NCI-H1048 (cell line): ENCODE data around the gene ARHGAP45.
"Not testable (repeated sequence)": the region's sequence is repeated elsewhere in the genome, so short reads cannot be mapped to it uniquely, and the experiment has no call there.

Experiments
- DNase-seq: peaks from one replicate; lab custom pipeline; 2025; lab: John Stamatoyannopoulos, UW

The ARHGAP45 gene

DNA sequence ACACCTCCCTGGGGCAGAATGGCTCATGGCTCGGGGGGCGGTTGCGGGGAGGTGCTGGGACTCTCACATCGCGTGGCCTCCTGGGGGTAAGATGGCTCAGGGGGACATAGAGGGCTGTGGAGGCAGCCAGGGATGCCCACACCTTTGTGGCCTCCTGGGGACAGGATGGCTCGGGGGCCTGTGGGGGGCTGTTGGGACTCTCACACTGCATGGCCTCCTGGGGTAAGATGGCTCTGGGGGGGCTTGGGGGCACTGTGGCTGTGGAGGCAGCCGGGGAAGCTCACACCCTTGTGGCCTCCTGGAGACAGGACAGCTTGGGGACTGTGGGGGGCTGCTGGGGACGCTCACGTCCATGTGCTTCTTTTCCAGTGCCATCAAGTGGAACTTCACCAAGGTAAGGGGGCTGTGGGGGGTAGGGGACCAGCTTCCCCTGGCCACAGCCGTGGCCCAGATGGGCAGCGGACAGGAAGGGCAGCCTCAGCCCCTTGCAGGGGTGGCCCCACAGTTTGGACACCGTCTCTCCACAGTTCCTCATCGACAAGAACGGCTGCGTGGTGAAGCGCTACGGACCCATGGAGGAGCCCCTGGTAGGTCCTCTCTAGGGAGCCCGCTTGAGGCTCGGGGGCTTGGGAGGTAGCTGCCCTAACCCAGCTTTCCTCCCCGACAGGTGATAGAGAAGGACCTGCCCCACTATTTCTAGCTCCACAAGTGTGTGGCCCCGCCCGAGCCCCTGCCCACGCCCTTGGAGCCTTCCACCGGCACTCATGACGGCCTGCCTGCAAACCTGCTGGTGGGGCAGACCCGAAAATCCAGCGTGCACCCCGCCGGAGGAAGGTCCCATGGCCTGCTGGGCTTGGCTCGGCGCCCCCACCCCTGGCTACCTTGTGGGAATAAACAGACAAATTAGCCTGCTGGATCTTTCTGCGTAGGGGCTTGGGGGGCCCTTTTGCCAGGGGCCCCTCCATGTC is 39.2 kb downstream of the ARHGAP45 start:
- no peak for DNase-seq

DNA sequence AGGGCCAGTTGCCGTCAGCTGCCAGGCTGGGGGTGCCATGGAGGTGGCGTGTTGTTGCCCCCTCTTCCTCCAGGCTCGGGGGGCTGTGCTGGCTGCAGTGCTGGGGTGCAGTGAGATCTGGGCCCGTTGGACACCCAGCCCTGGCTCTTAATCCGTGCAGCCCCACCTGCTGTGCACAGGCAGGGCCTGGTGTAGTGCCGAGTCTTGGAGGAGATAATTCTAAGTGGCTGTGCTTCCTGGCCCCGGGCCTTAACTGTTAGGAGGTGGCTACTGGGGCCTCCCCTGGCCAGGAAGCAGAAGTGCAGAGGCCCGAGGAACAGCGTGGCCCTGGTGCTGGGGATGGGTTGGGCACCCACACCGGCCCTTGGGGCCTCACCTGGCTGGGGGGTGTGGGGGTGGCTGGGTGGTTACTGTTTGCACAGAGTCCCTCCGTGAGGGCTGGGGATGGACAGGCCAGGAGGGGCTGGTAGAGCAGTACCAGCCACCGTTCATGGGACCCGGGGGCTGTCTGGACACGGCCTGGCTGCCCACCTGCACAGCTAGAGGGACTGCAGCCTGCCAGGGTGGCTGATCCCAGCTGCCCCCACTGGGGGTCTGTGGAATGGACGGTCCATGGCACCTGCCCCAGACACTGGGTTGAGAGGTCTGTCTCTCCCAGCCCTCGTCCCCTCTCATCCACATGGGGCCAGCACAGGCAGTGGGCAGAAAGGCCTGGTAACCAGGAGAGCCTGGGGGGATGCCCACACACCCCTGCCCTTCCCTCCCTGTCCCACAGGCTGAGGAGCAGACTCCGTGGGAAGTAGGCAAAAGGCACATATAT is 40.1 kb downstream of the ARHGAP45 start:
- no peak for DNase-seq

DNA sequence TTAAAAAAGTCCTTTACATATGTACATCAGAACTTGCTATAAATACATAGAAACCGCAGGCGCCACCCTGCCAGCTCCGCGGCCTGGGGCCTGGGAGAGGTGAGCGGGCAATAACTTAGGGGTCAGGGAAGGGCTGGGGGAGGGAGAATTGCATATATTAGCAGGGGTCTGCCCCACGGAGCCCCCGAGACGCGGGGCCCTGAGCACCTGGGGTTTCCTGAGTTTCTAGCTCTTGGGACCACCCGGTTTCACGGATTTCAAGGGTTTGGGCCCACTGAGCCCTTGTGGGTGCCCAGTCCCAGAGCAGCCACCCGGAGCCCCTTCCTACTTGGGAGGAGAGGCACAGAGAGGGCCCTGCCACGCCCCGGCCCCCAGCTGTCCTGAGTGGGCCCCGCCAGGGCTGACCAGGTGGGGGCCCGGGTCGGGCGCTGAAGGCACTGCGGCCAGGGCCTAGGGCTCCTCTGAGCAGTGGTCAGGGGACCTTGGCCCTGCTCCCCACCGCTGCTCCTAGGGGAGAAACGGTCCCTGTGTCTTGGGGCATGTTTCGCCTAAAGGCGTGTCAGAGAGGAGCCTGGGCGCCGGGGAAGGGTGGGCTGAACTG is 40.8 kb downstream of the ARHGAP45 start:
- no peak for DNase-seq

DNA sequence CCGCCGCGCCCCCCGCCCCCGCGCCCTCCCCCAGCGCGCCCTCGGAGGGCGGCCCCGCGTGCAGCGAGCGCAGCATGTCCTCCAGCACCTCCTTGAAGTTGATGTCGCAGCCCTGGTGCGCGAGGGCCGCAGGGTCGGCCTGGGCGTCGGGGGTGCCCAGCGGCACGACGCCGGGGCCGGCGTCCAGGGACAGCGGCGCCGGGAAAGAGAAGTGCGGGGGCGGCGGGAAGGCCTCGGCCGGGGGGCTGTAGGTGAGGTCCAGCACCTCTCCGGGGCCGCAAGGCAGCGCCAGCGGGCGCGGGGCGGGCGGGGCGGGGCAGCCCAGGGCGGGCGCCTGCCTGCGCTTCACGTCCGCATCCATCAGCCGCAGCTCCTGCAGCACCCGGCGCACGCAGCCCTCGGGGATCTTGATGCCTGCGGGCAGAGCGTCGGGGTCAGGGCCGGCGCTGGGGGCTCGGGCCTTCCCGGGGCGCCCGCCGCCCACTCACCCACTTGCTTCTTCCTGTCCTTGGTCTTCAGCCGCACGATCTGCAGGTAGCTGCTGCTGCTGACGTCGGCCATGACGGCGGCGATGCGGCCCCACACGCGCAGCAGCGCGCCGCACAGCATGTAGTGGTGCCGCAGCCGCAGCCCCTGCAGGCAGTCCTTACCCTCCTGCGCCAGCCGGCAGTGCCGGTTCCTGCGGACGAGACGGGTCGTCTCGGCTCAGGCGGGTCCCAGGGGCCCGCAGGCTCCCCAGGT is 41.5 kb downstream of the ARHGAP45 start:
- DNase-seq, result no peak

DNA sequence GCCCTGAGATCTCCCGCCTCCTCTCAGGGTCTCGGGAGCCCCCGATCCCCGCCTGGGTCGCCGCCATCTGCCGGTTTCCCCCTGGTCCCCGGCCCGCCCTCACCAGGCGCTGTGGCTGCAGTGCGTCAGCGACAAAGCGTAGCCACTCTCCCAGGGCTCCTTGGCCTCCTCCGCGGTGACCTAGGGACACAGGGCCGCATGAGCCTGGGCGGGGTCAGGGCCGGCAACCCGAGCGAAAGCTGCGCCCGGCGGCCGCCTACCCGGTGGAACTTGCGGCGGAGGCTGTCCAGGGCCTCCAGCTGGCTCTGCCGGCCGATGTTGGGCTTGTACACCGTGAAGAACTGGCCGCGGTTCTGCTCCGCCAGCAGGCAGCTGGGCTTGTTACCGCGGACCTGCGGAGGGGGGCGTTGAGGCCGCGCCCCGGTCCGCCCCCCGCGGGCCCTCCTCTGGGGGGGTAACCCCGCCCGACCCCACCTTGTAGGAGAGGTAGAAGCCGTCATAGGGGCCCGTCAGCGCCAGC is 42.1 kb downstream of the ARHGAP45 start:
- no peak for DNase-seq

DNA sequence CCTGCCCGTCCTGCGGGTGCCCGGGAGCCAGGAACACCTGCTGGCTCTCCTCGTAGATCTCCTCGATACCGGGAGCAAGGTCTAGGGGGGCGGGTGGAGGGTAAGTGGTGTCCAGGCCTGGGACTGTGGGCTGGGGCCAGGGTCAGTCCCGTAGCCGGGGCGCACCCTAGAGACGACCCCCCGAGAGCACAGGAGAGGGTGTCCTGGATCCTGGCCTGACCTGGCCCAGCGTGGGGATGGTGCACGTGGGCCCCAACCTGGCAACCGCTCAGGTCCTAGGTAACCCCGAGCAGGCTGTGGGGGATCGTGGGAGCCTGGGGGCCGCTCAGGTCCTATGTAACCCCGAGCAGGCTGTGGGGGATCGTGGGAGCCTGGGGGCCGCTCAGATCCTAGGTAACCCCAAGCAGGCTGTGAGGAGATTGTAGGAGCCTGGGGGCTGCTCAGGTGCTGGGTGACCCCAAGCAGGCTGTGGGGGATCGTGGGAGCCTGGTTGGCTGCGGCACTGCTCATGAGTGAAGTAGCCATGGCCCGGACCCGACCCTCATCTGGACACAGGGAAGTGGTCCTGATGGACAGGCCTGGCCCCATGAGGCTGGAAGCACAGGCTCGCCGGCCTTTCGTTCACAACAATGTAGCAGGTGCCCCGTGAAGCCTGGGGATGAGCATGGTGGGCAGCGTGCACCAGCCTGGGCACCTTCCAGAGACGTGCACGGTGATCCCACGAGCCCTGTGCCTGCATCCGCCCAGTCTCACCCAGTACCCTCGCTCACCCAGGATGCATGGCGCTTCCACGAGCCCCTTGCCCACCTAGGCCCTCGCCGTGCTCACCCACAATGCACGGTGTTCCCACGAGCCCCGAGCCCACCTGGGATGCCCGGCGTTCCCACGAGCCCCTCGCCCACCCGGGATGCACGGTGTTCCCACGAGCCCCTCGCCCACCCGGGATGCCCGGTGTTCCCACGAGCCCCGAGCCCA is 43.0 kb downstream of the ARHGAP45 start:
- DNase-seq, result no peak

DNA sequence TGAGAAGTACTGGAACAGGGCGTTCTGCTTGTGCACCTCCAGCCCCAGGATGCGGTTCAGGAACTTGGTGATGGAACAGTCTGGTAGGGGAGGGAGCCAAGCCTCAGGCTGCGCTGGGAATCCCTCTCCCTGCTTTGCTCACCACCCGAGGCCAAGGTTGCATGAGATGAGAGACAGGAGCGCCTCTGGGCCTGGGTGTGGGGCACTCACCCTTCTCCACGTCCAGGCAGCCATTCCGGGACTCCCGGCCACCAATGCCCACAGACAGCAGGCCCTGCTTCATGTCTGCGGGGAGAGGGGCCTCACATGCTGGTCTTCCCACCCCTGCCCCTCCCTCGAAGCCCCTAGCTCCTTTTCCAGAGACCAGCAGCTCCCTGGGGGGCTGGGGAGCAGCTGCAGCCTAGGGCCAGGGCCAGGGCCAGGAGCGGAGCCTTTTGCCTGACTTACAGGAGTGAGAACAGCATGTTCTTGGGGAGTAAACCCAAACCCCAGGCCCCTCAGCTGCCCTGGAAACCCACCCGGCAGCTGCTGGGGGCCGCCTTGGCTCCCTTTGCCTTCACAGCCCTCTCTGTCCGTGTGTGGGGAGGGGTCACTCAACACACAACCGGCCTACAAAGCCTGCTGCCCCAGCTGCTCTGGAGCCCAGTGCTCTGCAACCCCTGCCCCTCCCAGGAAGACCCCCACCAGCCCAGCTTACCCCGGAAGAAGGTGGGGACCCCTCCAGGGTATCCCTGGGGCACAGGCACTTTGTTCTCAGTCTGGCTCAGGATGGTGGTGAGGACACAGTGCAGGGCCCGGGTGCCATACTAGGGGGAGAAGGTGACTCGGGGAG is 44.1 kb downstream of the ARHGAP45 start:
- DNase-seq, result no peak

DNA sequence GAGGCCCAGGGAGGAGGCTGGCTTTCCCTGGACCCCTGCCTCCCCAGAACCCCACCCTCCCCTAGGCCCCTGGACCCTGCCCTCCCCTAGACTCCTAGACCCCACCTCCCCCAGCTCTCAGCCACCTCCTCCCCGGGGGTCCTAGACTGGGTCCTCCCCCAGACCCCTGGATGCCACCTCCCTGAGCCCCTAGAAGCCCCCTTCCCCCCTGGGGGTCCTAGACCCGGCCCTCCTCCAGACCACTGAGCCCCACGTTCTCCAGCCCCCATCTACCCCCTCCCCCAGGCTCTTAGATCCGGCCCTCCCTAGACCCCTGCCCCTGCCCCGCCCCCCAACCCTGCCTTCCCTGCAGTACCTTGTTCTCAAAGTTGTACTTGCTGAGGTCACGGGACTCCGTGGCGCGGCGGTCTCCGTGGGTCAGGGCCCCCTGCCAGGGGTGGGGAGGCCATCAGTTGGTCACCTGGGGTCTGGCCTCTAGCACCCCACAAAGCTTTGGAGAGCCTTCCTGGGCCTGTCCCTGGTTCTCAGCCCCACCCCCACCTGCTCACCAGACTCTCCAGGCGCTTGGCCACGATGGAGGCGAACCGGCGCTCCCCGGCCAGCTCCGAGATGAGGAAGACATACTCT is 44.8 kb downstream of the ARHGAP45 start:
- no peak for DNase-seq

DNA sequence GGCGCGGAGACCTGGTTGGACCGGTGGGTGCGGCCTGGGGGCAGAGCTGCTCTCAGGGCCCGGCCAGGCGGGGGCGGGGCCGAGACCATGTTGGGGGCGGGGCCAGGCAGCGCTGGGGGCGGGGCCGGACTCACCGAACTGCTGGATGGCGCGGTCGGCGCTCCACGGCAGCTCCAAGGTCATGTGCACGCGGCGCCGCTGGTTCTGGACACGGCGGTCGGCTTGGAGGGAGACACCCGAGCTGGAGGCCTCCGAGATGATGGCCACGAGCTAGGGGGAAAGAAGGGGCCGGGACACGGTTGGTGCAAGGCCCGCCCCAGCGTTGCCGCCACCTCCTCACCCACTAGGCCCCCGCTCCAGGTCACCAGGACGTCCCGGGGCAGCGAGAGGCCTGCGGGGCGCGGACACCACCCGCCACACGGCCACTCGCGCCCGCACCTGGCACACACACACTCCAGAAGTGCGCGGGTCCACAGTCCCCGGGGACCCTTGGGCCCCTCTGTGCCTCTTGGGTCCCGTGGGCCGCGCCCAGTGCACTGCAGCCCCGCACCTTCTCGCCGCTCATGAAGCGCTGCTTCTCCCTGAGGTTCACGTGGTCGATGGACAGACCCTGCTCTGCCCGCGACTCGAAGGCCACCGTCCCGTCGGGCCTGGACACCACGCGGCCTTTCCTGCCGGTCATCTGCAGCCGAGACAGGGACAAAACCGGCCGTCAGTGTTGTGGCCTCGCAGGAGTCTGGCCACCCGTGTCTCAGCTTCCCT is 45.5 kb downstream of the ARHGAP45 start:
- no peak for DNase-seq

DNA sequence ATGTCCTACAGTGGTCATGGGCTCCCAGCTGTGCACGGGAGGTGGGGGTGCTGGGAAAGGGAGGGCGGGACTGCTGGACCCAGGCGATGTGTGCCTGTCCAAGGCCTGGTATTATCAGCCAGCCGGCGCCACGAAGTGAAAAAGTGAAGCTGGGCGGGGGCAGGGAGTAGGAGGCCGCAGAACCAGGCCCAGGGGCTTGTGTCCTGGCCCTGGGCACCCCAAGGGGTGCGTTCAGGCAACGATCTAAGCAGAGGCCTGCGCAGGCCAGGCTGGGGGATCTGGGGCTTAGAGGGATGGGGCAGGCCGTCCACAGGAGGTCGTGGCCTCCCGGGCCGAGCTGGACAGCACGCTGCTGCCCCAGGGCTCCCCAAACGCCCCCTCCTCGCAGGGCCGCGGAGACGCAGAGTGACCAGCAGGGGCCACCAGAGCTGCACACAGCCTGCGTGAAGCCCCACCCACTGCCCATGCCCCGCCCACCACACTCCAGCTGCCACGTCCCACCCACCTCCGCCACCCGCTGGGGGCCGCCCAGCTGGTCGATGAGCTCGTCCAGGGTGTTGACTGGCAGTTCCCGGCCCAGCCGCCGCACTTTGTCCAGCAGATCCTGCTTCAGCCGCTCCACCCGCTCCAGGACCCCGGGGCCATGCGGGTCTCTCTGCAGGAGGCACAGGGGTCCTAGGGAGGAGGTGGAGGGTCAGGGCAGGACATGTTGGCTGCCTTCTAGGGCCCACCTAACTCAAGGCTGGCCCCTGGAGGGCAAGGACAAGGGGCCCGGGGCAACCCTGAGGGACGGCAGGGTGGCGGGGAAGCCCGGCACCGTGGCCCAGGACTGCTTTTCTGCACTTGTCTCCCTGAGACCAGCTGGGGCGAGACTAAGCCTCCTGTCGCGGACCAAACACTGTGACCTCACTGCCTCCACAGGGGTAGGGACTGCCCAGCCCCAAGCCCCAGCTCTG is 46.3 kb downstream of the ARHGAP45 start:
- DNase-seq, result peak; percentile 65

DNA sequence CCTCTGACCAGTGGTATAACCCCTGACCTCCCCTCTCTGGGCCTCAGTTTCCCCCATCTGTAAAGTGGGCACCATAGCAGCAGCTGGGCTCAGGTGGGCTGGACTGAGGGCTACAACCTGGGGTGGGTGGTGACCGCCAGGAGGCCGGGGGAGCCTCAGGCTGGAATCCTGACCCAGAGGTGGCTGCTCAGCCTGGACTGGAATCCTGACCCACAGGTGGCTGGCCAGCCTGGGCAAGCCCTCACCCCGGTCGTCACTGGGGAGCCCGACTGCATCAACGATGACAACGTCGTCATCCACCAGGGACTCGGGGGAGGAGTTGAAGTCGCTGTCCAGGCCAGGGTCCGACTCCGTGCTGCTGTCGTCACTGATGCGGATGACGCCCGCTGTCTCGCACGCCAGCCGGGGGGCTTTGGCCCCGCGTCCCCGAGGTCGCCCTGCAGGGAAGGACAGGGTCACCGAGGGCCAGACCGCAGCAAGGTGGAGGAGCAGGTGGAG is 47.1 kb downstream of the ARHGAP45 start:
- no peak for DNase-seq

DNA sequence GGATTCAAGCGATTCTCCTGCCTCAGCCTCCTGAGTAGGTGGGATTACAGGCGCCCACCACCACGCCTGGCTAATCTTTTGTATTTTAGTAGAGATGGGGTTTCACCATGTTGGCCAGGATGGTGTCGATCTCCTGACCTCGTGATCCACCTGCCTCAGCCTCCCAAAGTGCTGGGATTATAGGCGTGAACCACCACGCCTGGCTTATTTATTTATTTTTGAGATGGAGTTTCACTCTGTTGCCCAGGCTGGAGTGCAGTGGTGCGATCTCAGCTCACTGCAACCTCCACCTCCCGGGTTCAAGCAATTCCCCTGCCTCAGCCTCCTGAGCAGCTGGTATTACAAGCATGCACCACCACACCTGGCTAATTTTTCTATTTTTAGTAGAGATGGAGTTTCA is 47.8 kb downstream of the ARHGAP45 start:
- not testable (repeated sequence) for DNase-seq

DNA sequence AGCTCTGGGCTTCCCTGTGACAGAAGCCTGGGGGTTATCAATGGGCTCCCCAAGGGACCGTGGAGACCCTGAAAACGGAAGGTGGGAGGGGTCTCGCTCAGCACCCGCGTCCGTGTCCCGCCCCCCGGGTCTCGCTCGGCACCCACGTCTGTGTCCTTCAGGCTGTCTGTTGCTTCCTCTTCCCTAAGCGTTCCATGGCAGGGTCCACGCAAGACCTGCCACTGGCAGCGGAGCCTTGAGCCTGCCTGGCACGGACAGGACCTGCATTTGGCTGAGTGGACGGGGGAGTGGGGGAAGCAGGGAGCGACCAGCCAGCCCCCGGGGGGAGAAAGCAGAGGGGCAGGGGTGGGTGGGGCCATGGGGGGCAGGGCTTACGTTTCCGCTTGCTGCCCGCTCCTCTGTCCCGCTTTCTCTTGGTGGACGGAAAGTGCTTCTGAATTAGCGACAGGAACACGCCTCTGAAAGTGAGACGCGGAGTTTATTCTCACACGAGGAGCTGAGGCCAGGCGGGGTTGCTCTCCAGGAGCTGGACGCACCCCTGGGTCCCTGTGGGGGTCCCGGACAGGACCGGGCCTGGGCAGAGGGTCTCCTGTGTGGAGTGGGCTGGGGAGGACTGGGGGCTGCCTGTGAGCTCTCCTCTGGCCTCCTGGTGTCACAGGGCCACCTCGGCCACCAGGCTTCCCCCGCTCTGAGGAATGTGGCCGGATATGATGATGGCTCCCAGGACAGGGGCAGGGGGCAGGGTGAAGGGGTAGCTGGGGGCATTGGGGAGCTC is 48.9 kb downstream of the ARHGAP45 start:
- DNase-seq, result no peak

DNA sequence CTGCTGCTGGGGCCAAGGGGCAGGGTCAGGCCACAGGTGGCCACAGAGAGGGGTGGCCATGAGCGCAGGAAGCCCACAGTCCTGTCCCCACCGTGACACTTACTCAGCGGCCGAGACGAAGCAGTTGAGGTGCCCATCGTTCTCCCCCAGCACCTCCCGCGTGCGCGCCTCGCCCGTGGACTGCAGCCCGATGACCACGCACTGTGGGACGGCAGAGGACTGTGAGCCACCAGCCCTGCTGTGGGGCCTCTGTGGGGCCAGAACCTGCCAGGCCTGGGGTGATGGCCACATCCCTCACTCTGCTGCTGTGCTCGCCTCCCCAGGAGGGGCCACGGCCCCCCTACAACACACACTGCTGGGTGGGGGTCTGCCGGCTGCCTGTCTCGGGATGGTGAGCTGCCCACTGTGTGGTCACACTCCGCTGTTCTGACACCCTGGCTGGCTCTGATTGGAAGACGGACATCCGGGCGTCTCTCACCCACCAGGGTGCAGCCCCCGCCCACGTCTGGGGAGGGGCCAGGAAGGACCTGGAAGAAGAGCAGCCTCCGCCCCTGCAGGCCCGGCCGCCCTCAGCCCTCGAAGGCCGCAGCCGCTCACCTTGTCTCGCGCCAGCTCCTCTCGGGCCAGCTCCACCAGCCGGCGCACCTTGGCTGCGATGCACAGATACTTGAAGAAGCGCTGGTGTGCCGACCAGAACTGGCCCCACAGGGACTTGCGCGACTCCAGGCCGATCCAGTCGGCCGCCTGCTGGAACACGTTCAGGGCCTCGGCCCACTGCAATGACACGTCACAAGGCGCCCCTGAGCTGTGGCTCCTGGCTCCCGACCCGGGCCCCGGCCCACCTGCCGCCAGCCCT is 50.0 kb downstream of the ARHGAP45 start:
- no peak for DNase-seq

DNA sequence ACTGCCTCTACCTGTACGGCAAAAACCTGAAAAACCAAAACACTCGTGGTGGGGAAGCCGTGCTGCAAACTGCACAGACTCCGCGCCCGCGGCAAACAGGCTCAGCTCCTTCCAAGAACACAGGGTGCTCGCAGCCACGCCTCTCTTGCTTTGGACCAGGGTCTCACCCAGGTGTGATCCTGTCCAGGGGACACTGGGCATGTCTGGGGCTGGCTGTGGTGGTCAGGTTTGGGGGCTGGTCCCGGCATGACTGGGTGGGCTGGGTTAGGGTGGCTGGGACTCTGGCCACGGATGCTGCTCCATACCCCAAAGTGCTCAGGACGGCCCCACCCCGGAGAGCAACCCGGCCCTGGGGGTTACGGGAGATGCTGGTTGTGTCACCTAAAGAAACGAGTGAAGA is 50.7 kb downstream of the ARHGAP45 start:
- no peak for DNase-seq
